ENCODE measurements around the gene C1orf94.

DNA sequence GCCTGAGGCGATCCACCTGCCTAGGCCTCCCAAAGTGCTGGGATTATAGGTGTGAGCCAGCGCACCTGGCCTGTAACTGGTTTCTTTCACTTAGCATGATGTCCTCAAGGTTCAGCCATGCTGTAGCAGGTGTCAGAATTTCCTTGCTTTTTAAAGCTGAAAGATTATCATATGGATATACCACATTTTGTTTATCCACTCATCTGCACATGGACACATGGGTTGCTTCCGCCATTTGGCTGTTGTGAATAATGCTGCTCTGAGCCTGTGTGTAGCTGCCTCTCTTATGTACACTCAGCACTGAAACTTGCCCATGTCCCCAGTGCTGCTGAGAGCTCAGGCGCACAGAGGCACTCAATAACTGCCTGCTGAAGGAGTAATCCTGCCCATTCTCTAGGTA, 23.5 kb upstream of the C1orf94 start:
- TF ChIP-seq, protein P1, sequence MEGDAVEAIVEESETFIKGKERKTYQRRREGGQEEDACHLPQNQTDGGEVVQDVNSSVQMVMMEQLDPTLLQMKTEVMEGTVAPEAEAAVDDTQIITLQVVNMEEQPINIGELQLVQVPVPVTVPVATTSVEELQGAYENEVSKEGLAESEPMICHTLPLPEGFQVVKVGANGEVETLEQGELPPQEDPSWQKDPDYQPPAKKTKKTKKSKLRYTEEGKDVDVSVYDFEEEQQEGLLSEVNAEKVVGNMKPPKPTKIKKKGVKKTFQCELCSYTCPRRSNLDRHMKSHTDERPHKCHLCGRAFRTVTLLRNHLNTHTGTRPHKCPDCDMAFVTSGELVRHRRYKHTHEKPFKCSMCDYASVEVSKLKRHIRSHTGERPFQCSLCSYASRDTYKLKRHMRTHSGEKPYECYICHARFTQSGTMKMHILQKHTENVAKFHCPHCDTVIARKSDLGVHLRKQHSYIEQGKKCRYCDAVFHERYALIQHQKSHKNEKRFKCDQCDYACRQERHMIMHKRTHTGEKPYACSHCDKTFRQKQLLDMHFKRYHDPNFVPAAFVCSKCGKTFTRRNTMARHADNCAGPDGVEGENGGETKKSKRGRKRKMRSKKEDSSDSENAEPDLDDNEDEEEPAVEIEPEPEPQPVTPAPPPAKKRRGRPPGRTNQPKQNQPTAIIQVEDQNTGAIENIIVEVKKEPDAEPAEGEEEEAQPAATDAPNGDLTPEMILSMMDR (IDR thresholded peaks at IDR 0.05), result no peak
- TF ChIP-seq POLR2A (IDR thresholded peaks at IDR 0.05) (no peak), EP300 (IDR thresholded peaks at IDR 0.05) (no peak)

Data from ovary (tissue), 3 donors.